PC-9 (cell line): Measurements from ENCODE around the gene SNU13. TPM values are rescaled to one million over a fixed set of nuclear protein-coding genes. Genes with fewer than 3 reads are reported as not detected.

Source experiments
- BruUV-seq: library from RNA; stranded (reverse); fragments of 400-500 nt; replicated peaks from 2 replicates; lab custom pipeline; 2021; lab: Mats Ljungman, UMichigan
- CTCF ChIA-PET: fragments of 300-600 bp; sonication (Branson Sonifier 250); formaldehyde crosslinking; loops from one replicate; lab custom pipeline; 2022; ENCODE audit warnings: antibody characterized with exemption; lab: Charles Lee
- POLR2A ChIA-PET: fragments of 300-600 bp; sonication (Branson Sonifier 250); formaldehyde crosslinking; loops from one replicate; lab custom pipeline; 2022; ENCODE audit warnings: antibody characterized with exemption; ENCODE audit not compliant: unreplicated experiment; lab: Charles Lee
- DNase-seq, 2 experiments: peaks; one replicate each; pipeline versions ENCODE4 v3.0.0 to v3.0.0-alpha.2; 2015 to 2022; ENCODE audit warnings: mixed read lengths in 1 of 2
- H2AFZ ChIP-seq: fragments of 200-600 bp; sonication (generic); 2 replicates; pipeline ENCODE4 v1.8.1; 2017; ENCODE audit warnings: antibody characterized with exemption
- H3F3A ChIP-seq: fragments of 200-600 bp; sonication (generic); 2 replicates; pipeline ENCODE4 v1.8.1; 2017; ENCODE audit warnings: antibody characterized with exemption, mild to moderate bottlenecking, low read depth; ENCODE audit not compliant: insufficient read depth
- H3K27ac ChIP-seq: fragments of 200-600 bp; sonication (generic); 2 replicates; pipeline ENCODE4 v1.6.1; 2016; ENCODE audit warnings: mixed run types
- H3K27me3 ChIP-seq: fragments of 200-600 bp; sonication (generic); 2 replicates; pipeline ENCODE4 v1.6.1; 2016; ENCODE audit warnings: low read depth, mixed run types; ENCODE audit not compliant: insufficient read depth
- H3K36me3 ChIP-seq: fragments of 200-600 bp; sonication (generic); 2 replicates; pipeline ENCODE4 v1.6.1; 2016; ENCODE audit warnings: low read depth, mixed run types
- H3K4me1 ChIP-seq: fragments of 200-600 bp; sonication (generic); replicated peaks from 2 replicates; pipeline ENCODE4 v1.6.1; 2016; ENCODE audit warnings: mixed run types; ENCODE audit not compliant: insufficient read depth
- H3K4me2 ChIP-seq: fragments of 200-600 bp; sonication (generic); 2 replicates; pipeline ENCODE4 v1.6.1; 2017; ENCODE audit warnings: mixed run types
- H3K4me3 ChIP-seq: fragments of 200-600 bp; sonication (generic); 2 replicates; pipeline ENCODE4 v1.6.1; 2016; ENCODE audit warnings: mixed run types
- H3K79me2 ChIP-seq: fragments of 200-600 bp; sonication (generic); 2 replicates; pipeline ENCODE4 v1.6.1; 2017; ENCODE audit warnings: low read depth, mixed run types
- H3K9me2 ChIP-seq: fragments of 200-600 bp; sonication (generic); 2 replicates; pipeline ENCODE4 v1.8.1; 2017; ENCODE audit warnings: mild to moderate bottlenecking; ENCODE audit not compliant: insufficient read depth
- H3K9me3 ChIP-seq: fragments of 200-600 bp; sonication (generic); 2 replicates; pipeline ENCODE4 v1.8.1; 2016; ENCODE audit warnings: low read depth; ENCODE audit not compliant: insufficient read depth
- H4K20me1 ChIP-seq: fragments of 200-600 bp; sonication (generic); 2 replicates; pipeline ENCODE4 v1.8.1; 2017; ENCODE audit not compliant: insufficient read depth
- EZH2 ChIP-seq: fragments of 200-600 bp; sonication (generic); IDR thresholded peaks from 2 replicates; pipeline ENCODE4 v1.8.0; 2017; ENCODE audit warnings: antibody characterized with exemption, low read depth
- intact Hi-C: fragments of 100-400 bp; cut with micrococcal nuclease; formaldehyde crosslinking; loops from one replicate; pipeline ENCODE4 v1.10.0; 2022; ENCODE audit not compliant: unreplicated experiment
- total RNA-seq: library from RNA; stranded (reverse); gene quantifications from 2 replicates; pipeline ENCODE4 v1.2.3, GENCODE V29; 2021
- TF ChIP-seq, protein P1 (sequence below): fragments of 200-600 bp; sonication (generic); conservative IDR thresholded peaks from 2 replicates; pipeline ENCODE4 v1.6.1; 2017; ENCODE audit warnings: mixed run types, antibody characterized with exemption, mild to moderate bottlenecking, moderate library complexity

The SNU13 gene
- total RNA-seq, 1 experiment from 2014 or later = 229 TPM

DNA sequence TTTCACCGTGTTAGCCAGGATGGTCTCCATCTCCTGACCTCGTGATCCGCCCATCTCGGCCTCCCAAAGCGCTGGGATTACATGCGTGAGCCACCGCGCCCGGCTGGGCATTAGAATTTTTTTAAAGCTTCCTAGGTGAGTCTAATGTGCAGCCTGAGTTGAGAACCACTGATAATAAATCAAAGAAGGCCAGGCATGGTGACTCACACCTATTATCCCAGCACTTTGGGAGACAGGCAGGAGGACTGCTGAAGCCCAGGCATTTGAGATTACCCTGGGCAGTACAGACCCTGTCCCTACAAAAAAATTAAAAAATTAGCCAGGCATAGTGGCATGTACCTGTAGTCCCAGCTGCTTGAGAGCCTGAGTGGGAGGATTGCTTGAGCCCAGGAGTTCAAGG is 24.3 kb upstream of the SNU13 start:
- Histone ChIP-seq H3K27me3 (no peaks in the 10 kb centered on the region), H3K9me3 (no peaks in the 10 kb centered on the region), H3K4me1 (peaks cover 6% of the 10 kb centered on the region; the same call in 1 of the 2 replicates), H3K9me2 (no peaks in the 10 kb centered on the region), H4K20me1 (no peaks in the 10 kb centered on the region), H3K27ac (no peak overlapping the region), H3K36me3 (no peaks in the 10 kb centered on the region), H3K79me2 (no peaks in the 10 kb centered on the region), H2AFZ (no peak overlapping the region), H3K4me2 (no peak overlapping the region), H3F3A (peaks cover 13% of the 10 kb centered on the region; the same call in 1 of the 2 replicates), H3K4me3 (no peak overlapping the region)
- peak in 1 of 2 experiments; percentile 56 for DNase-seq
- no peak for TF ChIP-seq EZH2
- TF ChIP-seq, protein P1, sequence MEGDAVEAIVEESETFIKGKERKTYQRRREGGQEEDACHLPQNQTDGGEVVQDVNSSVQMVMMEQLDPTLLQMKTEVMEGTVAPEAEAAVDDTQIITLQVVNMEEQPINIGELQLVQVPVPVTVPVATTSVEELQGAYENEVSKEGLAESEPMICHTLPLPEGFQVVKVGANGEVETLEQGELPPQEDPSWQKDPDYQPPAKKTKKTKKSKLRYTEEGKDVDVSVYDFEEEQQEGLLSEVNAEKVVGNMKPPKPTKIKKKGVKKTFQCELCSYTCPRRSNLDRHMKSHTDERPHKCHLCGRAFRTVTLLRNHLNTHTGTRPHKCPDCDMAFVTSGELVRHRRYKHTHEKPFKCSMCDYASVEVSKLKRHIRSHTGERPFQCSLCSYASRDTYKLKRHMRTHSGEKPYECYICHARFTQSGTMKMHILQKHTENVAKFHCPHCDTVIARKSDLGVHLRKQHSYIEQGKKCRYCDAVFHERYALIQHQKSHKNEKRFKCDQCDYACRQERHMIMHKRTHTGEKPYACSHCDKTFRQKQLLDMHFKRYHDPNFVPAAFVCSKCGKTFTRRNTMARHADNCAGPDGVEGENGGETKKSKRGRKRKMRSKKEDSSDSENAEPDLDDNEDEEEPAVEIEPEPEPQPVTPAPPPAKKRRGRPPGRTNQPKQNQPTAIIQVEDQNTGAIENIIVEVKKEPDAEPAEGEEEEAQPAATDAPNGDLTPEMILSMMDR = no peak
- intact Hi-C loops = no loop called here
- POLR2A ChIA-PET = interaction anchor here (0.6 kb wide), 3 partner anchors 16 to 46 kb away, joined by 3 read pairs; no protein-coding TSS in a partner anchor
- BruUV-seq = no TSS peak
- CTCF ChIA-PET = interaction anchor here (0.6 to 1.4 kb wide), 5 partner anchors 16 to 1716 kb away, joined by 3 to 8 read pairs (median 5); no protein-coding TSS in a partner anchor

DNA sequence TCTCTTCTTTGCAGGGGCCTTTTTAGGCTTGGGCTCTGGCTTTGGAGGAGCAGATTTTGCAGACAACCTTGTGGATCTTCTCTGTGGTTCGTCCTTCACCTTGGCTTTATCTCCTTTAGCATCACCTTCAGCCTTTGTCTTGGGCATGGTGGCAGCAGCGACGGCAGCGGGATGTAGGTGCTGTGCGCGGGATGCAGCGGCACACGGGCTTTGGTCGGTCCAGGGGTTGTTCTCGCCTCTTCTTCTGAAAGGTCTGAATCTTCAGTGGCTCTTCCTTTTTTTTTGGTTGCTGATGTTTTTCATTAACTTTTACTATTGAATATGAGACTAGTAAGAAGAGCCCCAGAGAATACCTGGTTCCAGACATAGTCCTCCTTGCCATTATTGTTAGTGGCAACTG is 20.7 kb upstream of the SNU13 start:
- no TSS peak for BruUV-seq
- Histone ChIP-seq H3K27me3 (no peaks in the 10 kb centered on the region), H3K4me2 (no peak overlapping the region), H2AFZ (no peak overlapping the region), H3F3A (peaks cover 13% of the 10 kb centered on the region; the same call in 1 of the 2 replicates), H3K4me3 (no peak overlapping the region), H4K20me1 (no peaks in the 10 kb centered on the region), H3K4me1 (peaks cover 6% of the 10 kb centered on the region; the same call in 1 of the 2 replicates), H3K79me2 (no peaks in the 10 kb centered on the region), H3K36me3 (no peaks in the 10 kb centered on the region), H3K27ac (no peak overlapping the region), H3K9me2 (no peaks in the 10 kb centered on the region), H3K9me3 (no peaks in the 10 kb centered on the region)
- intact Hi-C loops = no loop called here
- TF ChIP-seq, protein P1 = no peak
- TF ChIP-seq EZH2 = no peak
- DNase-seq = no peak
- ChIA-PET POLR2A (no interaction called here), CTCF (no interaction called here)

GRCh38 chr22:41702763-41703162 is 14.1 kb upstream of the SNU13 start:
- no peak overlapping the region for H3K4me2 ChIP-seq
- no peak for TF ChIP-seq EZH2
- TF ChIP-seq, protein P1 = no peak
- no peaks in the 10 kb centered on the region for H4K20me1 ChIP-seq
- H2AFZ ChIP-seq = no peak overlapping the region
- peaks cover 6% of the 10 kb centered on the region; the same call in 1 of the 2 replicates for H3F3A ChIP-seq
- no peaks in the 10 kb centered on the region for H3K9me2 ChIP-seq
- BruUV-seq = no TSS peak
- no peaks in the 10 kb centered on the region for H3K4me1 ChIP-seq
- H3K27ac ChIP-seq = no peak overlapping the region
- intact Hi-C loops = no loop called here
- ChIA-PET POLR2A (no interaction called here), CTCF (no interaction called here)
- H3K27me3 ChIP-seq = no peaks in the 10 kb centered on the region
- no peaks in the 10 kb centered on the region for H3K36me3 ChIP-seq
- no peak for DNase-seq
- H3K79me2 ChIP-seq = no peaks in the 10 kb centered on the region
- H3K4me3 ChIP-seq = no peak overlapping the region
- no peaks in the 10 kb centered on the region for H3K9me3 ChIP-seq
